ENCODE results near the gene MAL. TPM values are rescaled to one million over a fixed set of nuclear protein-coding genes. Genes with fewer than 3 reads are reported as not detected.

The MAL gene
- total and polyA plus RNA-seq, 2 experiments from 2014 or later = 0.24 to 0.31 TPM

- H3K27ac ChIP-seq (ENCODE audit: low read depth) = no peak overlapping the region
- H2AFZ ChIP-seq = no peak overlapping the region
- no peaks in the 10 kb centered on the region for H3K9me3 Mint-ChIP-seq
- ATAC-seq = no peak
- no peak overlapping the region for H3K4me3 Mint-ChIP-seq
- peaks cover 18% of the 10 kb centered on the region for H3K4me1 Mint-ChIP-seq
- H3K4me3 ChIP-seq = no peak overlapping the region
- no peak for DNase-seq (ENCODE audit: low spot score)
- no peaks in the 10 kb centered on the region for H3K36me3 Mint-ChIP-seq (ENCODE audit: low read depth)
- H3K9me2 ChIP-seq (ENCODE audit: insufficient read depth) = no peaks in the 10 kb centered on the region
- H3K36me3 ChIP-seq (ENCODE audit: insufficient read depth) = no peaks in the 10 kb centered on the region
- no peaks in the 10 kb centered on the region for H4K20me1 ChIP-seq (replicated peaks; ENCODE audit: insufficient read depth)
- peaks cover 26% of the 10 kb centered on the region for H3K27me3 ChIP-seq (ENCODE audit: insufficient read depth)
- H3K27me3 Mint-ChIP-seq (ENCODE audit: insufficient read depth, low read depth, poor library complexity) = peaks cover 19% of the 10 kb centered on the region
- H3F3A ChIP-seq (replicated peaks; ENCODE audit: low read depth) = no peaks in the 10 kb centered on the region
- peaks cover 3% of the 10 kb centered on the region; the same call in 1 of the 2 replicates for H3K4me1 ChIP-seq (ENCODE audit: insufficient read depth)
- no peak overlapping the region for H3K27ac Mint-ChIP-seq
- no peaks in the 10 kb centered on the region for H3K79me2 ChIP-seq (replicated peaks; ENCODE audit: insufficient read depth)
- no peak overlapping the region for H3K4me2 ChIP-seq
- TF ChIP-seq EZH2phosphoT487 (IDR thresholded peaks at IDR 0.05; ENCODE audit: unreplicated experiment) (no peak), CREB1 (CRISPR knock-in tag; IDR thresholded peaks at IDR 0.05; ENCODE audit: low read depth) (no peak), REST (IDR thresholded peaks at IDR 0.05; ENCODE audit: unreplicated experiment) (no peak), JUNB (IDR thresholded peaks at IDR 0.05; ENCODE audit: unreplicated experiment) (no peak), CTCF (conservative IDR thresholded peaks at IDR 0.05; ENCODE audit: low read depth in 2 of 2) (no peak), ZNF331 (CRISPR knock-in tag; IDR thresholded peaks at IDR 0.05; ENCODE audit: low read depth) (no peak), ETS1 (IDR thresholded peaks at IDR 0.05) (no peak), POLR2AphosphoS5 (IDR thresholded peaks at IDR 0.05; ENCODE audit: low read depth) (no peak), EZH2 (IDR thresholded peaks at IDR 0.05; ENCODE audit: low read depth, unreplicated experiment) (no peak), NANOG (IDR thresholded peaks at IDR 0.05; ENCODE audit: borderline replicate concordance) (no peak), ZNF114 (CRISPR knock-in tag; IDR thresholded peaks at IDR 0.05) (no peak), ZNF462 (CRISPR knock-in tag; IDR thresholded peaks at IDR 0.05) (no peak), STAT1 (IDR thresholded peaks at IDR 0.05; ENCODE audit: unreplicated experiment) (no peak)
Observed at GRCh38 chr2:95001051-95001562, 24.4 kb upstream of the MAL start.
